SK-N-SH treated with all-trans-retinoic acid at 6 μM for 48 hours (cell line): ENCODE measurements around the gene TREML4.

Source experiments
- ARNTL ChIP-seq: fragments of 450-650 bp; formaldehyde crosslinking; IDR thresholded peaks from 2 replicates; pipeline ENCODE4 v1.5.0; 2020; ENCODE audit warnings: low read depth, mild to moderate bottlenecking, moderate library complexity, borderline replicate concordance
- BACH2 ChIP-seq: fragments of 250-450 bp; sonication (Bioruptor Pico); IDR thresholded peaks from 2 replicates; pipeline ENCODE4 v1.9.0; 2021; ENCODE audit warnings: mild to moderate bottlenecking, borderline replicate concordance
- CREB5 ChIP-seq: fragments of 250-450 bp; sonication (Bioruptor Pico); IDR thresholded peaks from 2 replicates; pipeline ENCODE4 v1.5.1; 2020; ENCODE audit warnings: low read depth, mild to moderate bottlenecking, moderate library complexity
- CSDC2 ChIP-seq: fragments of 250-450 bp; sonication (Bioruptor Pico); IDR thresholded peaks from 2 replicates; pipeline ENCODE4 v1.5.0; 2020; ENCODE audit warnings: mild to moderate bottlenecking, moderate library complexity
- ISL1 ChIP-seq: fragments of 250-450 bp; sonication (Bioruptor Pico); IDR thresholded peaks from 2 replicates; pipeline ENCODE4 v2.1.2; 2022; ENCODE audit warnings: mild to moderate bottlenecking, moderate library complexity
- OSR1 ChIP-seq: fragments of 250-450 bp; sonication (Bioruptor Pico); IDR thresholded peaks from 2 replicates; pipeline ENCODE4 v1.8.0; 2022; ENCODE audit warnings: moderate library complexity, mild to moderate bottlenecking, inconsistent platforms
- PATZ1 ChIP-seq: fragments of 250-450 bp; sonication (Bioruptor Pico); IDR thresholded peaks from 2 replicates; pipeline ENCODE4 v1.8.0; 2020; ENCODE audit warnings: mild to moderate bottlenecking, moderate library complexity, borderline replicate concordance
- RARB ChIP-seq: fragments of 250-450 bp; sonication (Bioruptor Pico); IDR thresholded peaks from 2 replicates; pipeline ENCODE4 v1.8.0; 2021; ENCODE audit warnings: mild to moderate bottlenecking, moderate library complexity
- SNAI2 ChIP-seq: fragments of 250-450 bp; sonication (Bioruptor Pico); IDR thresholded peaks from 2 replicates; pipeline ENCODE4 v1.5.0; 2020; ENCODE audit warnings: mild to moderate bottlenecking, moderate library complexity
- ZFP3 ChIP-seq: fragments of 250-450 bp; sonication (Bioruptor Pico); IDR thresholded peaks from 2 replicates; pipeline ENCODE4 v1.5.0; 2020; ENCODE audit warnings: mild to moderate bottlenecking, moderate library complexity
- ZFP30 ChIP-seq: fragments of 450-650 bp; formaldehyde crosslinking; IDR thresholded peaks from 2 replicates; pipeline ENCODE4 v1.5.0; 2022; ENCODE audit warnings: mild to moderate bottlenecking, moderate library complexity

- no peak for TF ChIP-seq ISL1 (CRISPR knock-in tag)
- TF ChIP-seq RARB (CRISPR knock-in tag): no peak
- no peak for TF ChIP-seq ARNTL (CRISPR knock-in tag)
- TF ChIP-seq CREB5 (CRISPR knock-in tag): no peak
- no peak for TF ChIP-seq SNAI2
- no peak for TF ChIP-seq OSR1
- no peak for TF ChIP-seq ZFP30 (CRISPR knock-in tag)
- no peak for TF ChIP-seq PATZ1 (CRISPR knock-in tag)
- no peak for TF ChIP-seq ZFP3 (CRISPR knock-in tag)
- TF ChIP-seq CSDC2 (CRISPR knock-in tag): no peak
- TF ChIP-seq BACH2 (CRISPR knock-in tag): no peak
These were observed 46.6 kb upstream of the TREML4 start for GRCh38 chr6:41181566-41181965.
